ENCODE measurements around the gene EDRF1.

Gene EDRF1

GRCh38 chr10:125802739-125803138 is 83.2 kb downstream of the EDRF1 start:
- DNase-seq (ENCODE audit: low read depth) = no peak
- no peak overlapping the region for H3K4me3 ChIP-seq (ENCODE audit: control insufficient read depth, low read depth, low read length)
- TF ChIP-seq CTCF (IDR thresholded peaks at IDR 0.05; ENCODE audit: control insufficient read depth, insufficient read depth, low read depth, low read length, missing control alignments) = no peak

GRCh38 chr10:125808047-125808446 is 88.5 kb downstream of the EDRF1 start:
- TF ChIP-seq CTCF (IDR thresholded peaks at IDR 0.05; ENCODE audit: control insufficient read depth, insufficient read depth, low read depth, low read length, missing control alignments) = no peak
- no peak overlapping the region for H3K4me3 ChIP-seq (ENCODE audit: control insufficient read depth, low read depth, low read length)
- no peak for DNase-seq (ENCODE audit: low read depth)

- H3K4me3 ChIP-seq (ENCODE audit: control insufficient read depth, low read depth, low read length) = no peak overlapping the region
- DNase-seq (ENCODE audit: low read depth) = peak; percentile 16
- no peak for TF ChIP-seq CTCF (IDR thresholded peaks at IDR 0.05; ENCODE audit: control insufficient read depth, insufficient read depth, low read depth, low read length, missing control alignments)
These were observed 91.7 kb downstream of the EDRF1 start for GRCh38 chr10:125811251-125811650.

GRCh38 chr10:125812128-125812750 is 92.7 kb downstream of the EDRF1 start:
- DNase-seq (ENCODE audit: low read depth) = peak; percentile 28
- no peak for TF ChIP-seq CTCF (IDR thresholded peaks at IDR 0.05; ENCODE audit: control insufficient read depth, insufficient read depth, low read depth, low read length, missing control alignments)
- H3K4me3 ChIP-seq (ENCODE audit: control insufficient read depth, low read depth, low read length) = no peak overlapping the region

Measured in AG09309 (cell line).